Sigmoid colon (tissue), 4 donors: ENCODE measurements around the gene GSX1.

Experiments used
- EP300 ChIP-seq, 4 donors: sonication (generic); formaldehyde crosslinking; IDR thresholded peaks; one replicate each; pipeline ENCODE4 v1.6.1; 2017; ENCODE audit warnings: antibody characterized with exemption in 4 of 4
- TF ChIP-seq, protein P1 (sequence below), 4 experiments: fragments of 450-650 bp in 3 of 4; fragments of 200-600 bp in 1 of 4; IDR thresholded peaks; one replicate each; pipeline ENCODE4 v1.5.1; 2016 to 2019; ENCODE audit warnings: antibody characterized with exemption in 4 of 4, mild to moderate bottlenecking in 3 of 4, moderate library complexity in 2 of 4

GRCh38 chr13:27795718-27796019 is 3.4 kb downstream of the GSX1 start:
- TF ChIP-seq, protein P1, sequence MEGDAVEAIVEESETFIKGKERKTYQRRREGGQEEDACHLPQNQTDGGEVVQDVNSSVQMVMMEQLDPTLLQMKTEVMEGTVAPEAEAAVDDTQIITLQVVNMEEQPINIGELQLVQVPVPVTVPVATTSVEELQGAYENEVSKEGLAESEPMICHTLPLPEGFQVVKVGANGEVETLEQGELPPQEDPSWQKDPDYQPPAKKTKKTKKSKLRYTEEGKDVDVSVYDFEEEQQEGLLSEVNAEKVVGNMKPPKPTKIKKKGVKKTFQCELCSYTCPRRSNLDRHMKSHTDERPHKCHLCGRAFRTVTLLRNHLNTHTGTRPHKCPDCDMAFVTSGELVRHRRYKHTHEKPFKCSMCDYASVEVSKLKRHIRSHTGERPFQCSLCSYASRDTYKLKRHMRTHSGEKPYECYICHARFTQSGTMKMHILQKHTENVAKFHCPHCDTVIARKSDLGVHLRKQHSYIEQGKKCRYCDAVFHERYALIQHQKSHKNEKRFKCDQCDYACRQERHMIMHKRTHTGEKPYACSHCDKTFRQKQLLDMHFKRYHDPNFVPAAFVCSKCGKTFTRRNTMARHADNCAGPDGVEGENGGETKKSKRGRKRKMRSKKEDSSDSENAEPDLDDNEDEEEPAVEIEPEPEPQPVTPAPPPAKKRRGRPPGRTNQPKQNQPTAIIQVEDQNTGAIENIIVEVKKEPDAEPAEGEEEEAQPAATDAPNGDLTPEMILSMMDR (IDR thresholded peaks at IDR 0.05), result no peak
- no peak for TF ChIP-seq EP300 (IDR thresholded peaks at IDR 0.05)
